ENCODE measurements around the gene TBP. TPM values are rescaled to one million over a fixed set of nuclear protein-coding genes. Genes with fewer than 3 reads are reported as not detected.
"Not testable (repeated sequence)": the region's sequence is repeated elsewhere in the genome, so short reads cannot be mapped to it uniquely, and the experiment has no call there.

The TBP gene
- 10 to 100 TPM; 20.7 to 31.8 TPM for total RNA-seq

GRCh38 chr6:170554013-170554795 is at the start of gene TBP:
TSS of gene TBP (plus strand) at chr6:170554369. CDS start at chr6:170557030, 2,661 bp downstream.
- Mint-ChIP-seq H3K9me3 (no peaks in the 10 kb centered on the region), H3K4me3 (no peak within 1 kb of the TSS), H3K36me3 (peaks cover 8% of the 10 kb centered on the region), H3K27ac (no peak within 1 kb of the TSS), H3K27me3 (no peaks in the 10 kb centered on the region), H3K4me1 (ENCODE audit: low read depth in 2 of 2) (peaks cover 22 to 32% of the 10 kb centered on the region in 2 donors)
- ATAC-seq = peak; percentile 98
- DNase-seq (ENCODE audit: low spot score) = peak; percentile 98

DNA sequence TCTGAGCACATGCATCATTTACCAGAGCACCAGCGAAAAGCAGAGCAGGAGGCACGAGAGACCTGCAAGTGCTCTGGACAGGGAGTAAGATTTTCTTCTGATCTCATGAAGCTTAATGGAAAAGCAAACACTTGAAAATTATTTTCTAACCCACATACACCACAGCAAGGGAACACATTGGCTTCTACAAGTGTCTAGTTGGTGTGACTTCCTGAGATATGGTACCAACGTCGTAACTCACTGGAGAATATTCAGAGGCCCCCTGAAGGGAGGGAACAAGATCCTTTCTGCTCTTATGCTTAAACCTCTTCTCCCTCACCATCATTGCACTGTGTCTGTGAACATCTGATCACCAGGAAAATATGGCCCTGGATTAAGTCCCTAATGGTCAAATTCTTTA is 49.7 kb upstream of the TBP start:
- Mint-ChIP-seq H3K27ac (no peak overlapping the region), H3K36me3 (peaks cover 18% of the 10 kb centered on the region), H3K9me3 (peaks cover 17% of the 10 kb centered on the region), H3K4me1 (ENCODE audit: low read depth in 2 of 2) (peaks cover 0 to 46% of the 10 kb centered on the region in 2 donors), H3K27me3 (peaks cover 33 to 37% of the 10 kb centered on the region in 2 donors), H3K4me3 (no peak overlapping the region)
- no peak for ATAC-seq
- no peak for DNase-seq (ENCODE audit: low spot score)

GRCh38 chr6:170505306-170505705 is 48.9 kb upstream of the TBP start:
- no peak overlapping the region for H3K27ac Mint-ChIP-seq
- H3K4me1 Mint-ChIP-seq (ENCODE audit: low read depth in 2 of 2) = peaks cover 0 to 46% of the 10 kb centered on the region in 2 donors
- H3K9me3 Mint-ChIP-seq = peaks cover 17% of the 10 kb centered on the region
- peaks cover 18% of the 10 kb centered on the region for H3K36me3 Mint-ChIP-seq
- ATAC-seq (no peak), DNase-seq (ENCODE audit: low spot score) (no peak)
- peaks cover 32 to 43% of the 10 kb centered on the region in 2 donors for H3K27me3 Mint-ChIP-seq
- H3K4me3 Mint-ChIP-seq = no peak overlapping the region

DNA sequence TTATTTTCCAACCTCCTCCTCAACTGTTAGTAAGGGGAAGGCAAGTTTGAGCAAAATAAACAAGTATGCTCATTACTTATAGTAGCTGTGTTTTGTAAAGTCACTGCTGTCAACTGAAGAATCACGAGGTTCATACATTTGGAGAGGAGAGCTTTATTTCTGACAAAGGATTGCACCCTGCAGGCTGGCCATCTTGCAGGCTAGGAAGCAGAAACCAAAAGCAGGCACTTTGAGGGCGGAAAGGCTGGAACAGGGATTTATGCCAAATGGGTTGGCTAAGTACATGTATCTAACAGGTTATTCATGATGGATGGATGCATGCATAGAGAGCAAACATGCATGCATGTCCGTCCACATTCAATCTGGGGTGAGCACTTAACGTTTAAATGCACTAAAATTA is 47.7 kb upstream of the TBP start:
- no peak overlapping the region for H3K4me3 Mint-ChIP-seq
- peaks cover 9% of the 10 kb centered on the region for H3K36me3 Mint-ChIP-seq
- peaks cover 0 to 34% of the 10 kb centered on the region in 2 donors for H3K4me1 Mint-ChIP-seq (ENCODE audit: low read depth in 2 of 2)
- peaks cover 20 to 35% of the 10 kb centered on the region in 2 donors for H3K27me3 Mint-ChIP-seq
- no peak for DNase-seq (ENCODE audit: low spot score)
- H3K27ac Mint-ChIP-seq = no peak overlapping the region
- peaks cover 9% of the 10 kb centered on the region for H3K9me3 Mint-ChIP-seq
- no peak for ATAC-seq

- not testable (repeated sequence) for DNase-seq (ENCODE audit: low spot score); H3K4me3 Mint-ChIP-seq; H3K36me3 Mint-ChIP-seq; H3K27ac Mint-ChIP-seq; ATAC-seq; H3K9me3 Mint-ChIP-seq
- Mint-ChIP-seq H3K27me3 (peaks cover 18 to 29% of the 10 kb centered on the region in 2 donors), H3K4me1 (ENCODE audit: low read depth in 2 of 2) (peaks cover 0 to 24% of the 10 kb centered on the region in 2 donors)
These were observed 46.4 kb upstream of the TBP start for GRCh38 chr6:170507728-170508127.

DNA sequence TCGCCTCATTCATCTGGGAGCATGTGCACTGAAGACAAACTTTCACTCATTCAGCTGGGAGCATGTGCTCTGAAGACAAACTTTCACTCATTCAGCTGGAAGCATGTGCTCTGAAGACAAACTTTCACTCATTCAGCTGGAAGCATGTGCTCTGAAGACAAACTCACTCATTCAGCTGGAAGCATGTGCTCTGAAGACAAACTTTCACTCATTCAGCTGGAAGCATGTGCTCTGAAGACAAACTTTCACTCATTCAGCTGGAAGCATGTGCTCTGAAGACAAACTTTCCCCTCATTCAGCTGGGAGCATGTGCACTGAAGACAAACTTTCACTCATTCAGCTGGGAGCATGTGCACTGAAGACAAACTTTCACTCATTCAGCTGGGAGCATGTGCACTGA is 45.9 kb upstream of the TBP start:
- H3K9me3 Mint-ChIP-seq; H3K4me3 Mint-ChIP-seq; ATAC-seq; H3K27ac Mint-ChIP-seq; H3K36me3 Mint-ChIP-seq; DNase-seq (ENCODE audit: low spot score): not testable (repeated sequence)
- H3K27me3 Mint-ChIP-seq = peaks cover 18 to 23% of the 10 kb centered on the region in 2 donors
- peaks cover 0 to 18% of the 10 kb centered on the region in 2 donors for H3K4me1 Mint-ChIP-seq (ENCODE audit: low read depth in 2 of 2)

DNA sequence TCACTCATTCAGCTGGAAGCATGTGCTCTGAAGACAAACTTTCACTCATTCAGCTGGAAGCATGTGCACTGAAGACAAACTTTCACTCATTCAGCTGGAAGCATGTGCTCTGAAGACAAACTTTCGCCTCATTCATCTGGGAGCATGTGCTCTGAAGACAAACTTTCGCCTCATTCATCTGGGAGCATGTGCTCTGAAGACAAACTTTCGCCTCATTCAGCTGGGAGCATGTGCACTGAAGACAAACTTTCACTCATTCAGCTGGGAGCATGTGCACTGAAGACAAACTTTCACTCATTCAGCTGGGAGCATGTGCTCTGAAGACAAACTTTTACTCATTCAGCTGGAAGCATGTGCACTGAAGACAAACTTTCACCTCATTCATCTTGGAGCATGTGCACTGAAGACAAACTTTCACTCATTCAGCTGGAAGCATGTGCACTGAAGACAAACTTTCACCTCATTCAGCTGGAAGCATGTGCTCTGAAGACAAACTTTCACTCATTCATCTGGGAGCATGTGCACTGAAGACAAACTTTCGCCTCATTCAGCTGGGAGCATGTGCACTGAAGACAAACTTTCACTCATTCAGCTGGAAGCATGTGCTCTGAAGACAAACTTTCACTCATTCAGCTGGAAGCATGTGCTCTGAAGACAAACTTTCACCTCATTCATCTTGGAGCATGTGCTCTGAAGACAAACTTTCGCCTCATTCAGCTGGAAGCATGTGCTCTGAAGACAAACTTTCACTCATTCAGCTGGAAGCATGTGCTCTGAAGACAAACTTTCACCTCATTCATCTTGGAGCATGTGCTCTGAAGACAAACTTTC is 45.1 kb upstream of the TBP start:
- H3K9me3 Mint-ChIP-seq, ATAC-seq, H3K27ac Mint-ChIP-seq: not testable (repeated sequence)

DNA sequence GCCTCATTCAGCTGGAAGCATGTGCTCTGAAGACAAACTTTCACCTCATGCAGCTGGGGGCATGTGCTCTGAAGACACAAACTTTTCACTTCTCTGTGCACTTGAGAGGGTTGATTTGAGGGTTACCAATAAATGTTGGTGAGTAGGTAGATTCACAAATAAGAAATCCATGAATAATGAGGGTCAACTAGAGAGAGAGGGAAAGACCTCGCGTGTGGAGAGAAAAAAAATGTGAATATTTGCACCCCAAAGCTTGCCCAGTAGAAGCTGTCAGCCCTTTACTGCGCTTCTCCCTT is 44.5 kb upstream of the TBP start:
- Mint-ChIP-seq H3K27ac (no peak overlapping the region), H3K4me3 (no peak overlapping the region), H3K27me3 (peaks cover 18 to 20% of the 10 kb centered on the region in 2 donors), H3K9me3 (no peaks in the 10 kb centered on the region), H3K36me3 (no peaks in the 10 kb centered on the region), H3K4me1 (ENCODE audit: low read depth in 2 of 2) (peaks cover 0 to 5% of the 10 kb centered on the region in 2 donors)
- ATAC-seq (no peak), DNase-seq (ENCODE audit: low spot score) (no peak)

More for the DNA sequence above, 45.1 kb upstream of the TBP start:
- H3K4me3 Mint-ChIP-seq; DNase-seq (ENCODE audit: low spot score); H3K36me3 Mint-ChIP-seq: not testable (repeated sequence)
- peaks cover 18 to 20% of the 10 kb centered on the region in 2 donors for H3K27me3 Mint-ChIP-seq
- H3K4me1 Mint-ChIP-seq (ENCODE audit: low read depth in 2 of 2) = peaks cover 0 to 11% of the 10 kb centered on the region in 2 donors

GRCh38 chr6:170510631-170511030 is 43.5 kb upstream of the TBP start:
- H3K27ac Mint-ChIP-seq = no peak overlapping the region
- DNase-seq (ENCODE audit: low spot score) = no peak
- peaks cover 18 to 19% of the 10 kb centered on the region in 2 donors for H3K27me3 Mint-ChIP-seq
- peaks cover 0 to 1% of the 10 kb centered on the region in 2 donors for H3K4me1 Mint-ChIP-seq (ENCODE audit: low read depth in 2 of 2)
- H3K36me3 Mint-ChIP-seq = no peaks in the 10 kb centered on the region
- no peak overlapping the region for H3K4me3 Mint-ChIP-seq
- ATAC-seq = no peak
- H3K9me3 Mint-ChIP-seq = no peaks in the 10 kb centered on the region

DNA sequence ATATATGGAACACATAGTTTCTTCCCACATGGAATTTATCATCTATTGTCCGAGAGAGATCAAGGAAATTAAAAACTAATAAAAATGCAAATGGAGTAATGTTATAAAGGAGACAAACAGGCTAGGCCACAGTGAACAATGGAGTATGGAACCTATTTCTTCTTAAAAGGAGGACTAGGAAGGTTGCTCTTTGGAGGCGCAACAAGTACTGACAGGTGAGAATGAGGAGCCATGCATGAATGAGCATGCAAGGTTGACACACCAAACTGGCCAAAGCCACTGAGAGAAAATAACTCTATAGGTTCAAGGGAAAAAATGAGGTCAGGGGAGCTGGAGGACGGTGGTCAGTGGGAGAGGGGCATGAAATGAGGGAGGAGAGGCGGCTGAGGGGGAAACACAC is 41.9 kb upstream of the TBP start:
- peaks cover 5 to 6% of the 10 kb centered on the region in 2 donors for H3K4me1 Mint-ChIP-seq (ENCODE audit: low read depth in 2 of 2)
- no peaks in the 10 kb centered on the region for H3K9me3 Mint-ChIP-seq
- no peak overlapping the region for H3K27ac Mint-ChIP-seq
- no peak overlapping the region for H3K4me3 Mint-ChIP-seq
- ATAC-seq (no peak), DNase-seq (ENCODE audit: low spot score) (no peak)
- H3K27me3 Mint-ChIP-seq = peaks cover 13 to 22% of the 10 kb centered on the region in 2 donors
- H3K36me3 Mint-ChIP-seq = no peaks in the 10 kb centered on the region

GRCh38 chr6:170514908-170515307 is 39.3 kb upstream of the TBP start:
- Mint-ChIP-seq H3K36me3 (peaks cover 5% of the 10 kb centered on the region), H3K27ac (no peak overlapping the region), H3K4me3 (no peak overlapping the region), H3K9me3 (no peaks in the 10 kb centered on the region), H3K4me1 (ENCODE audit: low read depth in 2 of 2) (peaks cover 5 to 6% of the 10 kb centered on the region in 2 donors), H3K27me3 (peaks cover 27 to 49% of the 10 kb centered on the region in 2 donors)
- ATAC-seq = no peak
- no peak for DNase-seq (ENCODE audit: low spot score)

- peaks cover 36 to 63% of the 10 kb centered on the region in 2 donors for H3K27me3 Mint-ChIP-seq
- peak; percentile 71 for DNase-seq (ENCODE audit: low spot score)
- H3K36me3 Mint-ChIP-seq = peaks cover 5% of the 10 kb centered on the region
- H3K4me3 Mint-ChIP-seq = no peak overlapping the region
- ATAC-seq = peak; percentile 79 to 87
- H3K4me1 Mint-ChIP-seq (ENCODE audit: low read depth in 2 of 2) = peaks cover 10% of the 10 kb centered on the region in 2 donors
- H3K27ac Mint-ChIP-seq = no peak overlapping the region
- H3K9me3 Mint-ChIP-seq = no peaks in the 10 kb centered on the region
These were observed 37.2 kb upstream of the TBP start for GRCh38 chr6:170516783-170517616.

- H3K4me1 Mint-ChIP-seq (ENCODE audit: low read depth in 2 of 2) = peaks cover 19 to 22% of the 10 kb centered on the region in 2 donors
- H3K9me3 Mint-ChIP-seq = no peaks in the 10 kb centered on the region
- ATAC-seq (peak in 1 of 2 donors; percentile 36), DNase-seq (ENCODE audit: low spot score) (no peak)
- H3K36me3 Mint-ChIP-seq = peaks cover 5% of the 10 kb centered on the region
- H3K4me3 Mint-ChIP-seq = no peak overlapping the region
- H3K27me3 Mint-ChIP-seq = peaks cover 46 to 59% of the 10 kb centered on the region in 2 donors
- no peak overlapping the region for H3K27ac Mint-ChIP-seq
These were observed 31.5 kb upstream of the TBP start for GRCh38 chr6:170522565-170523183.

Measured in natural killer cell treated with Interleukin-12 subunit alpha and Interleukin-12 subunit beta and Interleukin-15 and Interleukin-18, amount 100 ng/mL, for 72 hours (primary cell).